Activated effector memory CD4-positive, alpha-beta T cell treated with Interleukin-2 at 50 U/mL for 16 hours (primary cell): ENCODE results near the gene CHMP3.

Source experiments
- DNase-seq: peaks from one replicate; pipeline ENCODE4 v3.0.0-alpha.2; 2020

The CHMP3 gene

GRCh38 chr2:86461042-86461743, 102.0 kb downstream of the CHMP3 start:
- DNase-seq: no peak

- DNase-seq: no peak
These were observed 108.1 kb downstream of the CHMP3 start for GRCh38 chr2:86455181-86455580.

GRCh38 chr2:86454238-86454637, 109.0 kb downstream of the CHMP3 start:
- DNase-seq: no peak

- DNase-seq: no peak
These were observed 109.4 kb downstream of the CHMP3 start for GRCh38 chr2:86453836-86454235.
